Smooth muscle cell (in vitro differentiated cells): Measurements from ENCODE around the gene ELP4. TPM values are rescaled to one million over a fixed set of nuclear protein-coding genes. Genes with fewer than 3 reads are reported as not detected.

Experiments
- DNase-seq: peaks from one replicate; lab custom pipeline; 2025; ENCODE audit not compliant: unreplicated experiment; lab: John Stamatoyannopoulos, UW
- H2AFZ ChIP-seq: fragments of 200-600 bp; sonication (generic); 2 replicates; pipeline ENCODE4 v1.6.0; 2016; ENCODE audit warnings: antibody characterized with exemption, low read depth, mild to moderate bottlenecking
- H3F3A ChIP-seq: fragments of 200-600 bp; sonication (generic); 2 replicates; pipeline ENCODE4 v1.6.0; 2017; ENCODE audit warnings: antibody characterized with exemption, low read depth
- H3K27ac ChIP-seq: fragments of 200-600 bp; sonication (generic); 2 replicates; pipeline ENCODE4 v1.5.1; 2016; ENCODE audit warnings: low read depth, mild to moderate bottlenecking
- H3K27me3 ChIP-seq: fragments of 200-600 bp; sonication (generic); 2 replicates; pipeline ENCODE4 v1.6.1; 2016; ENCODE audit warnings: low read depth, mild to moderate bottlenecking
- H3K36me3 ChIP-seq: fragments of 200-600 bp; sonication (generic); 2 replicates; pipeline ENCODE4 v1.5.1; 2016; ENCODE audit warnings: low read depth
- H3K4me1 ChIP-seq: fragments of 200-600 bp; sonication (generic); 2 replicates; pipeline ENCODE4 v1.5.1; 2016; ENCODE audit warnings: low read depth
- H3K4me2 ChIP-seq: fragments of 200-600 bp; sonication (generic); 2 replicates; pipeline ENCODE4 v1.6.0; 2016; ENCODE audit warnings: mild to moderate bottlenecking
- H3K4me3 ChIP-seq: fragments of 200-600 bp; sonication (generic); 2 replicates; pipeline ENCODE4 v1.5.1; 2016; ENCODE audit warnings: mild to moderate bottlenecking
- H3K79me2 ChIP-seq: fragments of 200-600 bp; sonication (generic); 2 replicates; pipeline ENCODE4 v1.6.0; 2016; ENCODE audit warnings: low read depth, mild to moderate bottlenecking
- H3K9ac ChIP-seq: fragments of 200-600 bp; sonication (generic); 2 replicates; pipeline ENCODE4 v1.6.0; 2016; ENCODE audit warnings: low read depth
- H3K9me3 ChIP-seq: fragments of 200-600 bp; sonication (generic); replicated peaks from 2 replicates; pipeline ENCODE4 v1.5.1; 2016; ENCODE audit warnings: low read depth
- H4K20me1 ChIP-seq: fragments of 200-600 bp; sonication (generic); 2 replicates; pipeline ENCODE4 v1.6.0; 2016; ENCODE audit warnings: low read depth
- CTCF ChIP-seq: fragments of 200-600 bp; sonication (generic); IDR thresholded peaks from 2 replicates; pipeline ENCODE4 v1.5.1; 2017; ENCODE audit warnings: borderline replicate concordance, mild to moderate bottlenecking, antibody characterized with exemption; ENCODE audit not compliant: insufficient read depth, poor library complexity, severe bottlenecking
- WGBS: methylation state at CpG from one replicate; pipeline ENCODE4 v1.1.7; 2016; ENCODE audit warnings: low lambda C conversion rate; 5-methylcytosine and 5-hydroxymethylcytosine counted together
- polyA plus RNA-seq: library from polyadenylated mRNA; unstranded; fragments of >200 nt; fragmentation: Nextera tagmentation; extraction: Ambion mirVana; gene quantifications from 2 replicates; pipeline ENCODE4 v1.2.1, GENCODE V29; 2016
- total RNA-seq: library from RNA; depleted of rRNA; stranded (reverse); fragments of >200 nt; gene quantifications from 2 replicates; pipeline ENCODE4 v1.2.3, GENCODE V29; 2014

Gene ELP4
- total and polyA plus RNA-seq, 2 experiments from 2014 or later, result 19.5 to 28.4 TPM

- TF ChIP-seq CTCF, result no peak
- Histone ChIP-seq H3F3A (no peaks in the 10 kb centered on the region), H3K4me1 (peaks cover 18% of the 10 kb centered on the region), H3K9ac (no peak overlapping the region), H3K9me3 (no peaks in the 10 kb centered on the region), H4K20me1 (no peaks in the 10 kb centered on the region), H3K4me3 (peak overlapping the region; percentile 29), H3K27ac (no peak overlapping the region), H2AFZ (no peak overlapping the region), H3K27me3 (peaks cover 95% of the 10 kb centered on the region), H3K36me3 (no peaks in the 10 kb centered on the region), H3K4me2 (peak overlapping the region; percentile 82), H3K79me2 (no peaks in the 10 kb centered on the region)
- DNase-seq, result no peak
- 11% methylated on average over 18 of the region's 18 CpGs for WGBS
Measured at GRCh38 chr11:31827455-31828206, 318.1 kb downstream of the ELP4 start.

- Histone ChIP-seq H3K9me3 (no peaks in the 10 kb centered on the region), H3K36me3 (no peaks in the 10 kb centered on the region), H3K4me3 (no peak overlapping the region), H3K79me2 (no peaks in the 10 kb centered on the region), H3K27ac (no peak overlapping the region), H3K9ac (no peak overlapping the region), H3K4me2 (no peak overlapping the region), H2AFZ (no peak overlapping the region), H3K4me1 (peaks cover 18% of the 10 kb centered on the region), H3F3A (no peaks in the 10 kb centered on the region), H4K20me1 (no peaks in the 10 kb centered on the region), H3K27me3 (peaks cover 95% of the 10 kb centered on the region)
- WGBS, result 45% methylated on average over 7 of the region's 7 CpGs
- no peak for DNase-seq
- no peak for TF ChIP-seq CTCF
Measured at GRCh38 chr11:31828217-31828616, 318.6 kb downstream of the ELP4 start.

GRCh38 chr11:31830406-31830805 is 320.8 kb downstream of the ELP4 start:
- Histone ChIP-seq H3F3A (no peaks in the 10 kb centered on the region), H3K36me3 (no peaks in the 10 kb centered on the region), H3K9ac (no peak overlapping the region), H2AFZ (no peak overlapping the region), H3K27ac (no peak overlapping the region), H3K4me2 (no peak overlapping the region), H3K27me3 (peaks cover 95% of the 10 kb centered on the region), H3K4me3 (no peak overlapping the region), H3K79me2 (no peaks in the 10 kb centered on the region), H3K9me3 (no peaks in the 10 kb centered on the region), H3K4me1 (peaks cover 12% of the 10 kb centered on the region), H4K20me1 (no peaks in the 10 kb centered on the region)
- TF ChIP-seq CTCF, result no peak
- DNase-seq, result no peak
- 73% methylated on average over 4 of the region's 4 CpGs for WGBS

- Histone ChIP-seq H3K36me3 (no peaks in the 10 kb centered on the region), H3K79me2 (no peaks in the 10 kb centered on the region), H3K4me2 (no peak overlapping the region), H3K9me3 (no peaks in the 10 kb centered on the region), H2AFZ (no peak overlapping the region), H3K27ac (no peak overlapping the region), H3F3A (no peaks in the 10 kb centered on the region), H3K4me3 (no peak overlapping the region), H3K27me3 (peaks cover 92% of the 10 kb centered on the region), H3K9ac (no peak overlapping the region), H4K20me1 (no peaks in the 10 kb centered on the region), H3K4me1 (peaks cover 9% of the 10 kb centered on the region)
- no peak for DNase-seq
- TF ChIP-seq CTCF, result no peak
- WGBS, result 40% methylated on average over 1 of the region's 1 CpG
Measured at GRCh38 chr11:31834237-31834636, 324.7 kb downstream of the ELP4 start.
